Measurements from ENCODE around the gene DOC2A.
"Not testable (repeated sequence)": the region's sequence is repeated elsewhere in the genome, so short reads cannot be mapped to it uniquely, and the experiment has no call there.

DOC2A gene

DNA sequence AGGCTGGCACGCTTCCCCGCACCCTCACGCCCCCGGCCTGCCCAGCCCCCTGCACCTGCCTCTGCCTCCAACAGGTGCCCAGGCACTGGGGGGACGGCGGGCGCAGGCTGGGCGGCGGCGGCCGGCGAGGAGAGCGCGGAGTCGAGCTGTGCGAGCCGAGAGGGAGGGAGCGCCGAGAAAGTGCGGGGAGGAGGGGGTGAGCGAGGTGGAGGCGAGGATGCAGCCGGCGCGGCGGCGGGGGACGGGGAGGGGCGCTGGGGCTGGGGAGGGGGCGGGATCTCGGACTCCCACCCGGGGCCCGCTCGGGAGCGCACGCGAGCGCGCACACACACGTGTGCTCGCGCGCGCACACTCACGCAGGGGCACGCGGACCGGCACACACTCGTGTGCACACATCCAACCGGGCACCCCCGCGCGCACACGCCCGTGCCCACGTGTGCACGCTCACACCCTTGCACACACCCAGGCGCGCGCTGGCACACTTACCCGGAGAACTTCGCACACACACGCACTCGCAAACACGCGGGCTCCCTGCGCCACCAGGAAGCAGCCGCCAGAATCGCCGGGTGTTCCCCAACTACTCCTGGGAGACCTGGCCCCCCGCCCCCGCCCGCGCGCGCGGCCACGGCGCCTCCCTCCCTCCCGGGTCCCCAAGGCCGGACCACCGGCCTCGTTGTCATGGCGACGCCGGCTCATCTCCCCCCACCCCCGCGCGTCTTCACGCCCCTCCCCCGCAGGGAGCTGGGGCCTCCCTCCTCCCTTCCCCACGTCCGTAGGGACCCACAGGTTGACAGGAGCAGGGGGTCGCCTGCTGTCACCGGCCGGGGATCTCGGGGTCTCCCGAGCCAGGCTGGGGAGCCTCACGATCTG is at the start of gene DOC2A:
Gene DOC2A, minus strand, starts transcription at position 184 of the 870 bp plus-strand sequence. CDS start 805 bp downstream, outside the sequence.
- no peak for DNase-seq

DNA sequence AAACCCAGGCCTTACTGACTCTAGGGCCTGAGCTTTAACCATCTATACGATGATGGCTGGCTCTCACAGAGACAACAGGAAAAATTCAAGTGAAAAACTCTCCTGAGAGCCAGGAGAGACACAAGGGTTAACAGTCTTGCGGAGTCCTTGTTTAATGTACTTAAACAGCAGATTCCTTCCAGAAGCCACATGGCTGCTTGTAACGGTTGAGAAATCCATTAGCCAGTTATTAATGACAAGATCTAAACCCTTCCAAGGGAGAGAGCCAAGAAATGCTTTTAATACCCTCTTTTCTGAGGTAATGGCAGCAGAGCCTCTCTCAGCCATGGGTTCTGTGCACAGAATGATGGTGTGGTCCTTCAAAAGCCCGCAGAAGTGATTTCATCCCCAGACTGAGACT is 49.5 kb upstream of the DOC2A start:
- no peak for DNase-seq

DNA sequence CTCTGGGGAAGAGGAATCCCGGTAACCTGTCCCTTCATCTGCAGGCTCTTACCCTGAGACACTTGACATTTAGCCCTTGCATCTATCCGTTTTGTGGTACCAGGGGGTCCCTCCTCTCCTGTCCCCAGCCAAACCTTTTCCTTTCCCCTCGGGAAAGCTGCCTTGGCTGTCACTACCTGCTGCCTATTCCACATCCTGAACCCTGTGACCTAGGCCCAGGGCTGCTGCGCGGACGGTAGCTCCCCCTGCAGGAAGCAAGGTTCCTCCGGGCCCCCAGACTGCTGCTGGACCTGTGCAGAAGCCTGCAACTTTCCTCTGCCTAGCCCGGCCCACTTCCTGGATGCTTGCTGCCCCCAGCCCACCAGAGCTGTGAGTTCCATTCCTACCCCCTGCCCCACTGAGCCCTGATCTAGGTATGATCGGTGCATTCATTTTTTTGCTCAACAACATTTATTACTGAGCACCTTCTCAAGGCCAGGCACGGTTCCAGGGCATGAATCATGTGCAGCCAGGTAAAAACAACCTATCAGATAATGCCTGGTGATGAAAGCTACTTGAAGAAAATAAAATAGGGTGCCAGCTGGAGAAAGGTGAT is 44.2 kb upstream of the DOC2A start:
- no peak for DNase-seq

DNA sequence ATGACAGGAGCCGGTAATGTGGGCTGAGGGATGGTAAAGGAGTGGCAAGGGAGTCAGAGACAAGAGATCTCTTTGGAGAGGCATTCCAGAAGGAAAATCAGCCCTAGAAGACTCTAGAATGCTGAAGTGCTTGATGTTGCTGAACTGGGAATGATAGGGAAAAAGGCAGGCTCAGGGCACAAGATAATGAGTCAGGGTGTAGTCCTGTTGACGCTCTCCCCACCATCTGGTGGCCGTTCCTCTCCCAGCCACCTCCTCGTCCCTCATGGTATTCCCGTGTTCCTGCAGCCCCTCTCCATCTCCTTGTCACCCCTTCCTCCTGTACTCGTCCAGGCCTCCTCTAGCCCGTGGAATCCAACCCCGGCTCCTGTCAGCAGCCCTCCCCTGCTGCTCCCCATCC is 43.6 kb upstream of the DOC2A start:
- no peak for DNase-seq

DNA sequence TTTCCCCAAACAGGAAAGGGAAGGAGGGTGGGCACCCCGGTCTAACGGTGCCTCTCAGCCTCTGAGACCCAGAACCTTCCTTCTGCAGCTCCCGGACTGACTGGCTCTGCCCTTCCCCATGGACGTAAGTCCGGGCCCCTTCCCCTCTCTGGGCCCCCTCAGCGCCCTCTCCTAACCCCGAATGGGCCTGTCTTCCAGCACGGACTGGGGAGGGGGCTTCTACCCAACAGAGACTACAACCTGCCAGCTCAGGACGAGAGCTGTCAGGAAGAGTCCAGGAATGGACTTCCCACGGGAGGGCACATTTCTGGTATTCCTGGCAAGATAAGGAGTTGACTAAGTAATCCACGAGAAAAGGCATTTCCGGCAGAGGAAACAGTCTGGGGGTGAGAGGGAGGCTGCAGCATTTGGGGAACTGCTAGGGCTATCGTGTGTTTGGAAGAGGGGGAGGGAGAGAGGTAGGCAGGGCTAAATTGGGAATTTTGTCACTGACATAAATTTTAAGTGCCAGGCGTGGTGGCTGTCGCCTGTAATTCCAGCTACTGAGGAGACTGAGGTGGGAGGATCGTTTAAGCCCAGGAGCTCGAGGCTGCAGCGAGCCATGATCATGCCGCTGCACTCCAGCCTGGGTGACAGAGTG is 42.7 kb upstream of the DOC2A start:
- no peak for DNase-seq

DNA sequence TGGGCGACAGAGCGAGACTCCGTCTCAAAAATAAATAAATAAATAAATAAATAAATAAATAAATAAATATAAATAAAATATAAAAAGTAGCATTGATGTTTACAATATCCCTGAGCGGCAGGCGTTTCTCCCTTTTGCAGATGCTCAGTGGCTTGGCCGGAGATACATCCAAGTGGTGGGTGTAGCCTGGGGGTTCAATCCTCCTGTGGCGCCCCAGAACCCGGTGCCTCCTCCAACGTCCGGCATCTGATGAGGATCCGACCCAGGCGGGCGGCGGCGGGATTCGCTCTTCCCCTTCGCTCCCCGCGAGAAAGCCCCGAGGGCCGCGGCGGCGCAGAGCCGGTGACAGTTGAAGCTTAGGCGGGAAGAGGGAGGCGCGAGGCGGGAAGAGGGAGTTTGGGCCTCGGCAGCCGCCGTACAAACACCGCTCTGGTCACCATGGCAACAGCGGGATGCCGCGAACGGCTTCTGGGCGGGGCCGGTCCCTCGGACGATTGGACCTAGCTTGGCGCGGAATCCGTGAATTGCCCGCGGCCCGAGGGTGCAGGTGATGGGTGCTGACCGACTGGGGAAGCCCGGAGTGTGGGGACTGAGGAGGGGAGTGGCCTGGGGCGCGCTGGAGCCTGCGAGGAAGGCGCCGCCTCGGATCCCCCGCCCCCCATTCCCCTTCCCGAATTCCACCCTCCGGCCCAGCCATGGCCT is 42.0 kb upstream of the DOC2A start:
- peak; percentile 83 for DNase-seq

DNA sequence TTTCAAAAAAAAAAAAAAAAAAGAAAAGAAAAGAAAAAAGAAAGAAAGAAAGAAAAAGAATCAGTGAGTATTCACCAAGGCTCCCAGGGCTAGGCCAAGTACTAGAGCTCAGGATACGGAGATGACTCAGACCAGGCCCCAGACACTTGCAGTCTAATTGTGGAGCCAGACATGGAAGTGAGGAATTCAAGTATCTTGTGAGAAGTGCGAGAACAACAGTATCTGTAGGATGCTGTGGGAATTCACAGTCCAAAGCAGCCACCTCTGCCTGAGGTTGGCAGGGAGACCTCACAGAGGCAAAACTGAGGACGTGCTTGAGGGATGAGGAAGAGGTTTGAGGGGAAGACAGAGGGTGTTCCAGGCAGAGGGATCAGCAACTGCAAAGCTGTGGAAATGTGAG is 40.7 kb upstream of the DOC2A start:
- DNase-seq, result no peak

DNA sequence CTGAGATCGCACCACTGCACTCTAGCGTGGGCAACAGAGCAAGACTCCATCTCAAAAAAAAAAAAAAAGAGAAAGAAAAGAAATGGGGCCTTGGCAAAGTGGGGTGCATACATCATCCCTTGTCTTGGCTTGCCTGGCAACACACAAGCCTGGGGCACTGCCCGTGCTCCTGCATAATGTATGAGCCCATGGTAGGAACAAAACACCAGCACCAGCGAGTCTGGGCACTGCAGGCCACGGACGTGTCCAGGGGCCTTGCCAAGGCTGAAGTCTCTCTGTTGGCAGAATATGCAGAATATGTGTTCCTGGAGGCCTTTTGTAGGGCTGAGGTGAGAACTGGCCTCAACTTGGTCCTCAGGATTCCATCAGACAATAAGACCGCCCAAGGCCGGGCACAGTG is 39.0 kb upstream of the DOC2A start:
- no peak for DNase-seq

DNA sequence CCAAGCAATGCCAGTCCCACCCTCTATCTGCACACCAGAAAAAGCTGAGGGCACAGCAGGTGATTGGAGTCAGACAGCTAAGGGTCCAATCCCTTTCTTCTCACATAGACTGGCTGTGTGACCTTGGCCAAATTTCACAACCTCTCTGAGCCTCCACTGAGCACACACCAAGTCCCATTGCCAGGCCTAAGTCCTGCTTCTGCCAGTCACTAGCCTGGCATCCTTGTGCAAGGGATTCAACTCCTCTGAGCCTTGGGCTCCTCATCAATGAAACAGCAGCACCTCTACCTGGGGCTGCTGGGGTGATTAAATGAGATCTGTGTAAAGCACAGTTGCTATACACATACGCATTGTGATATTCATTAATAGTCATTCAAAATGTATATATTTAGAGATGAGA is 35.8 kb upstream of the DOC2A start:
- no peak for DNase-seq

DNA sequence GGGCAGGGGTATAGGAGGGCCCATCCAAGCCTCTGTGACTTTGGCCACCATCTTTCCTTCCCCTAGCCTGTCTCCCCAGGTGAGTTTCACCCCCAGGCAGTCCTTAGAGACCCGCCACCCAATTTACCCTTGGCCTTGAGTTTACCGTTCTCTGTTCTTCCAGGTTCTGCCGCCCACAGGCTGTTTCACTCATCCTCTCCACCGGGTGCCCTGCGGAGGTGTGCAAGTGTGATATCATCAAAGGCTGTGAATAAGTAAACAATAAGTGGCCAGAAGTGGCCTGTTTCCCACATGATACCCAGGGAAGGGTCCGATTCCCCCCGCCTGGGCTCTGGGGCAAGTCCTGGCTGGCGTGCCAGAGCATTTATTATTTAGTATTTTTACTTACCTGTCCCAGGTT is 35.4 kb upstream of the DOC2A start:
- no peak for DNase-seq

DNA sequence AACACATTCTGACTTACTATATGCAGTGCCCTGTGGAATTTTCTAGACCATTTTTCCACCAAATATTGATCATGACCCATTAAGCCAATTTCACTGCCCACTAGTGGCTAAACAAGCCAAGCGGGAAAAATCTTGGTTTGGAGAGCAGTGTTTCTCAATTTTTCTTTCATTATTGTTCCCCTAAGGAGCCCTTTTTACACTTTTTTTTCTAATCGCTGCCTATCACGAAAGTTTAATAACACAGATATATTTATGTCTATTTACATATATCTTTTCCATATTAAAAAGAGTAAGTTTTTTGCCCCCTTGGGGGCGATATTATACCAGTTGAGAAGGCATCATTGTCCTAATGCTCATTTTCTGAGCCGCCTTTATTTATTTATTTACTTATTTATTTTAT is 31.0 kb upstream of the DOC2A start:
- DNase-seq, result no peak

DNA sequence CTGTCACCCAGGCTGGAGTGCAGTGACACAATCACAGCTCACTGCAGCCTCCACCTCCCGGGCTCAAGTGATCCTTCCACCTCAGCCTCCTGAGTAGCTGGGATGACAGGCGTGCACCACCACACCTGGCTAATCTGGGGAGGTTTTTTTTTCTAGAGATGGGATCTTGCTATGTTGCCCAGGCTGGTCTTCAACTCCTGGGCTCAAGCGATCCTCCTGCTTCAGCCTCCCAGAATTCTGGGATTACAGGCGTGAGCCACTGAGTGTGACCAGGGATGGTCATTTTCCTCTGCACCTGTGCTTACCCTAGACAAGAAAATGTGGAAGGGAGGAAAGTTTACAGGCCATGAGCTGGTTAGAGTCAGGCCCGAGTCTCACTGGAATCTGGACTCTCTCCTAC is 29.9 kb upstream of the DOC2A start:
- not testable (repeated sequence) for DNase-seq

DNA sequence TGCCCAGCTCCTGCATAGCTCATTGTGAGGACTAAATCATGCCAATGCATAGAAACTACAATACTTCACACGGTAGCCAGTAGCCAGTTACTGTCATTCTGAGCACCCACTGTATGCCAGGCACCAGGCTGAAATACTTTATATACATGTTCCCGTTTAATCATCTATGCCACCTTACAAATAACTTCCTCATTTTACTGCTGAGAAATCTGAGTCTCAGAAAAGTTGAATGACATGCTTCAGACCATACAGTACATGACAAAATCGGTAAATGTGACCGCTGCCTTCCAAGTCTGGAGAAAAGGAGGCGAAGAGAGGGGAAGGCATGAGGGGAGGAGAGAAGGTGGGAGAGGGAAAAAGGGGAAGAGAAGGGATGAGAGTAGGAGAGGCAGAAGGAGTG is 29.4 kb upstream of the DOC2A start:
- peak; percentile 14 for DNase-seq

DNA sequence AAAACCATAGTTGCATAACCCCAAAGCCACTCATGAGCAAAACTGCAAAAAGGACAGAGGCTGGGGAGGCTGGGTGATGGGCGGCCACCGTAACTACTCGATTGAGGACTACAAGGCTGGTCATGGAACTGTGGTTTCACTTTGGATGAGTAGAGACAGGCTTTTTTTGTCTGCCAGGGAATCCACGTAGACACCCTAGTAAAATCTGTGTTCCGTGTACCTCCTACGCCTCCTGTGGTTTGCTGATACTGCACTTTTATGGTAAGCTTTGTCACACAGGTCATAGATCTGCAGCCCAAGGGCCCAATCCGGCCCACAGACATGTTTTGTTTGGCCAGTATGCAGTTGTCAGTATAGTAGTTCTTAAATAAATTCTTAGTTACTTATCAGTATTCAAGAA is 22.4 kb upstream of the DOC2A start:
- DNase-seq, result no peak

DNA sequence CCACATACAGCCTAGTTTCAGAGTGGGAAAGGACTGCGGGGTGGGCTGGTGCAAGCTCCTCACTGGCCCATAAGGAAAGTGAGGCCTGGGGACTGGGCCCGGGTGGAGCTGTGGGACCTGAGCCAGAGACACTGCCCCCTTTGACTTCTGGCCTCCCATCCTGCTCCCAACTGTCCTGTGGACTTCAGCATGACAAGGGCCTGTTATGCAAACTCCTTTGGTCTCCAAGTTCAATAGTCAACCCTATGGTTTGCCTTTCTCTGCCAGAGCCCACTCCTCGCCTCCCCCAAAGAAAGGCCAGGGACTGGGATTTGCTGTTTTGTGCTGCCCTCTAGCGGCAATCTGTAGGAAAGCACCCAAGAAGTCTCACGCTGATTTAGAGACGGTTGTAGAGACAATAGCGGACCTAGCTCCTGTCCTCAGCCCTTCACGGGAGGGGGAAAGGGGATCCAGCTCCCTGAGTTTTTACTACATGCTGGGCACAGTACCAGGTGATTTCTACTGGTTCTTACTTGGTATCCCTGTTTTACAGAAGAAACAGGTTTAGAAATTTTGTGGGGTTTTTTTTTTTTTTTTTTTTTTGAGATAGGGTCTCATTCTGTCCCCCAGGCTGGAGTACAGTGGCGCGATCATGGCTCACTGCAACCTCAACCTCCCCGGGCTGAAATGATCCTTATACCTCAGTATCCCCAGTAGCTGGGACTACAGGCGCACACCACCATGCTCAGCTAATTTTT is 21.4 kb upstream of the DOC2A start:
- DNase-seq, result no peak

DNA sequence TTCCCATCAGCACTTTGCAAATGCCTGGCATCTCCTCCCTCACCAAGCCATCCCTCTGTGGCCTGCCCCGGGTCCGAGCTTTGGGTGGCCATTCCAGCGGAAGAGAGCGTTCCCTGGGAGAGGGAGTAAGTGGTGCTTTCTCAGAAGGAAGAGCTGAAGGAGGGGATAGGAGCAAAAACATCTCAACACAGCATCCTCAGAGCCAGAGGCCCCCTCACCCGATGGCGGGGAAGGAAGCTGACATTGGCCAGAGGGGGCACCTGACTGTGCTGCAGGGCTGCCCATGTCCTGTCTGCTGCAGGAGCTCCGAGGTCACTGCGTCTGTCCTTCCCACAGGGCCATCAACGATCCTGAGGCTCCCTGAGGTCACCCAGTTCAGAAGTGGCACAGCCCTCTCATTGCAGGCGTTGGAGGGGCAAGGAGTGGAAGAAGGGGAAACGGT is 20.7 kb upstream of the DOC2A start:
- no peak for DNase-seq

DNA sequence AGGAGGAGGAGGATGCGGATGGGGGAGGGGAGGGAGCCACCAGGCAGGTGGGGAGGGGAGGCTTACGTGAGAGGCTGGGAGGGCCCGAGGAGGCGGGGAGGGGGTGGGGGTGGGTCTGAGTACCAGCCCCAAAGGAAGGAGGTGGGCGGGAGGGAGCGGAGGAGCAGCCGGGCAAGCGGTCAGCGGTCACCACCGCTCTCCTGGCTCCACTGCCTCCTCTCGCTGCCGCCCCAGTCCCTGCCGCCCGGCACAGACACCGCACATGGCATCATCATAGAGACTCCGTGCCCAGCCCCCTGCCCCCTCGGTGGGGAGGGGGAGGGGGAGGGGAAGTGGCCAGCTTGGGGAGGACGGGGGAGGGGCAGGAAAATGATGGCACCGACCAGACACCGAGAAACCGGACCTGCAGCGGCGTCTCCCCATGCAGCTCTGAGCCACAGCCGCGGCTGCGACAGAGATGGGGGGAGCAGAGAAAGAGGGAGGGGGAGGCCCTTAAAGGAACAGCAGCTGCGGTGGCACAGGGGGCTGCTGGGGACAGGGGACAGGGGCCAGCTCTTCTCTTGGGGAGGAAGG is 20.1 kb upstream of the DOC2A start, which contains the start of gene TLCD3B:
Gene TLCD3B, minus strand, starts transcription at position 431 of the 573 bp plus-strand sequence. CDS start 744 bp downstream, outside the sequence.
- no peak for DNase-seq

DNA sequence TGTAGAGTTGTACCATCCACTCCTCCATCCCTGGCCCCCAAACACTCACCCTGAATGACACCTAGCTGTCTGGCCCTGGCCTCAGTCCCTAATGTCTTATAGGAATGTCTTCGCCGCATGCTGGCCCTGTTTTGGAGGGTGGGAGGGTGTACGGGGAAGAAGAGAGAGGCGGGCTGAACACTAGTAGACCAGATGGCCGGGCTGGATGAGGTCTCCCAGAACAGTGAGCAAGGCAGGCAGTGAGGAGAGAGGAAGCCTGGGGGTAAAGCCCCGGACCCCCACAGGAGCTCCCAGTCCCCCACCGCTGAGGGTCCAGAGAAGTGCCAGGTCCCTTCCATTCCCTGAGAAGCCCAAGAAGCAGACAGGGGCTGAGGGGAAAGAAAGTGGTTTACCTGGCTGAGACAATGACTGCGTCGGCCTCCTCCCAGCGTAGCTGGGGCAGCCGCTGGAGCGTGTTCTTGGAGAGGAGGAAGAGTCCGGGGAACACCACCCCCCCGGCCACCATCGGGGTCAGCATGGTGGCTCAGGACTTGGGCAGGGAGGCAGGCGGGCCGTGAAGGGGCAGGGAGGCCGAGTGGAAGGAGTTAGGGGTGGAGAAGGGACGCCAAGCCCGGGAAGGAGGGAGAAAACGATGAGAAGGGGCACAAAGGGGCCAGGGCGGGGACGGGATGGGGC is 19.3 kb upstream of the DOC2A start:
- DNase-seq, result no peak

DNA sequence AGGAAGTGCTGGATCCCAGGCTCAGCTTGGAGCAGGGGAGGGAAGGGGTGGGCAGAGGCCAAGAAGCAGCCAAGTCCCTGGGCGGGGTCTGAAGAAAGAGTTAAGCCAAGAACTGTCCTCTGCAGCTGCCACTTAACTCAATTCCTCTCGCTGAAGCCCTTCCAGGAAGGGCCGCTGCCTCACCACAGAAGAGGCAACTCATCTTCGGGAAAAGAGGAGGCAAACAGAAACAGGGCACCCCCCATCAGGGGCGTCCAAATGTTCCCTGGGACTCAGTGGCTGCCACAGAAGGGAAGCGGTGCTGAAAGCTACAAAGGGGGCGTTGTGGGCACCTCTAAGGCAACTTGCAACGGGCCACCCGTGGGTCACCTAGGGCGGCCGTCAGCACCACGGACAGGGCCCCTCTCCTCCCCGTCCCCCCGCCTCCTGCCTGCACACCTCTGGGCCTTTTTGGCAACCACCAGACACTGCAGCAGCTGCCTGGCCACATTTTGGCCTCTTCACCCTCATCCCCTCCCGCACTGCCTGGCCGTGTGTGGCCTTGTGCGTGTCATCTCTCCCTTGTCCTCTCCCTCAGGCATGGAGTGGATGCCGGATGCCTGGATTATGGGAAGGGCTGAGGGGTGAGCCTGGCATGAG is 17.7 kb upstream of the DOC2A start:
- DNase-seq, result no peak

DNA sequence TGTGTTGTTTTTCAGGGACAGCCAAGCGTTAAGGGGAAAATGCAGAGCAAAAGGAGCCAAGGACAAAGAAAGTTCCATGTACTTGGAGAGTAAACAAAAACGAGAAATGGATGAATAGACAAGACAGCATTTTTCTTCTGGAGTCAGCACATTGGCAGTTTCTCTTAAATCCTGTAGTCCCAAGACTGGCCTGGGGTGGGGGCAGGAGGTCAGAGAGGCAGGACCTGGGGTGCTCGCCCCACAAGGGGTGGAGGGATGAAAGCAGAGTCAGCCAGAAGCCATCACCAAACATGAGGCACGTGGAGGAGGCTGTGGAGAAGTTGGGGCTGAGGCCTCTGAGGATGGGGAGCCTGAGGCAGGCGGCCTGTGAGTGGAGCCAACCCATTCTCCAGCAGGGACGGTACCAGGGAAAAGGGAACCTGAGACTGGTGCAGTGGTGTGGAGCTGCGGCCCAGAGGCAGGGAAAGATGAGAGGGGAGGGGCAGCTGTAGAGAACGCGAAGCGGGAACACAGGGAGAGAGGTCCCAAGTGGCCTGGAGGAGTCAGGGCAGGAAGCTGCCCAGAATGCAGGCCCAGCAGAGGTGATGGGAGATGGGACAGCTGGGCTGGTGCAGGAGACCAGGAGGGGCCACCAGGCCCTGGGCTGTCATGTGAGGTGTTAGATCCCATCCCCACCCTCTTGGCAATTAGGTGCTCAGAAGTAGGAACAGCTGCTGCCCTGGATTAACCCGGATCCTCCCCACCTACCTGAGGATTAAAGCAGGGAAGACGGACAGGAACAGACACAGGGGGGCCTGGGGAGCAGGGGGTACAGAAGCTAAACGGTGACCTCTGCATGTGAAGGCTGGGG is 17.0 kb upstream of the DOC2A start:
- no peak for DNase-seq
